Fibroblast of lung (primary cell): ENCODE measurements around the gene SMIM9.

Source experiments
- CTCF ChIP-seq, 2 donors: IDR thresholded peaks in 1 of 2; conservative IDR thresholded peaks in 1 of 2; 1 replicate in 1 of 2; 2 replicates in 1 of 2; pipeline ENCODE4 v1.5.1; 2011 to 2012; ENCODE audit warnings: low read length in 2 of 2, control low read depth in 1 of 2, inconsistent platforms in 1 of 2, low read depth in 1 of 2, mild to moderate bottlenecking in 1 of 2
- EZH2 ChIP-seq: IDR thresholded peaks from 2 replicates; pipeline ENCODE4 v1.5.1; 2012; ENCODE audit warnings: low read length, control low read depth, mild to moderate bottlenecking; ENCODE audit errors: missing control alignments

- no peak for TF ChIP-seq CTCF (conservative IDR thresholded peaks at IDR 0.05 in 1 of 2, IDR thresholded peaks at IDR 0.05 in 1 of 2; ENCODE audit: low read depth in 1 of 2, low read length in 2 of 2)
- TF ChIP-seq EZH2: no peak
Observed at GRCh38 chrX:154819771-154820341, 14.6 kb downstream of the SMIM9 start.
